ENCODE measurements around the gene ZER1. TPM values are rescaled to one million over a fixed set of nuclear protein-coding genes. Genes with fewer than 3 reads are reported as not detected.

Gene ZER1
- total RNA-seq, 1 donor from 2014 or later, result 11.5 TPM

DNA sequence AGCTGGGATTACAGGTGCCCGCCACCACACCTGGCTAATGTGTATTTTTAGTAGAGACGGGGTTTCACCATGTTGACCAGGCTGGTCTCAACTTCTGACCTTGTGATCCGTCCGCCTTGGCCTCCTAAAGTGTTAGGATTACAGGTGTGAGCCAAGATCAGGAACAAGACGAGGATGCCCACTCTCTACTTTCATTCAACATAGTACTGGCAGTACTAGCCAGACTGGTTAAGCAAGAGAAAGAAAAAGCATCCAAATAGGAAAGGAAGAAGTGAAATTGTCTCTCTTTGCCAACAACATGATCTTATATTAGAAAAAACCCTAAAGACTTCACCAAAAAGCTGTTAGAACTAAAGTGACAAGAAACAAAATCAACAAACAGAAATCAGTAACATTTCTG lies 39.1 kb upstream of the ZER1 start:
- no peak for DNase-seq (ENCODE audit: low read depth)
- no peak overlapping the region for H3K4me3 ChIP-seq (ENCODE audit: low read depth, low read length)
- TF ChIP-seq, protein P1, sequence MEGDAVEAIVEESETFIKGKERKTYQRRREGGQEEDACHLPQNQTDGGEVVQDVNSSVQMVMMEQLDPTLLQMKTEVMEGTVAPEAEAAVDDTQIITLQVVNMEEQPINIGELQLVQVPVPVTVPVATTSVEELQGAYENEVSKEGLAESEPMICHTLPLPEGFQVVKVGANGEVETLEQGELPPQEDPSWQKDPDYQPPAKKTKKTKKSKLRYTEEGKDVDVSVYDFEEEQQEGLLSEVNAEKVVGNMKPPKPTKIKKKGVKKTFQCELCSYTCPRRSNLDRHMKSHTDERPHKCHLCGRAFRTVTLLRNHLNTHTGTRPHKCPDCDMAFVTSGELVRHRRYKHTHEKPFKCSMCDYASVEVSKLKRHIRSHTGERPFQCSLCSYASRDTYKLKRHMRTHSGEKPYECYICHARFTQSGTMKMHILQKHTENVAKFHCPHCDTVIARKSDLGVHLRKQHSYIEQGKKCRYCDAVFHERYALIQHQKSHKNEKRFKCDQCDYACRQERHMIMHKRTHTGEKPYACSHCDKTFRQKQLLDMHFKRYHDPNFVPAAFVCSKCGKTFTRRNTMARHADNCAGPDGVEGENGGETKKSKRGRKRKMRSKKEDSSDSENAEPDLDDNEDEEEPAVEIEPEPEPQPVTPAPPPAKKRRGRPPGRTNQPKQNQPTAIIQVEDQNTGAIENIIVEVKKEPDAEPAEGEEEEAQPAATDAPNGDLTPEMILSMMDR (conservative IDR thresholded peaks at IDR 0.05; ENCODE audit: low read depth, low read length), result no peak

DNA sequence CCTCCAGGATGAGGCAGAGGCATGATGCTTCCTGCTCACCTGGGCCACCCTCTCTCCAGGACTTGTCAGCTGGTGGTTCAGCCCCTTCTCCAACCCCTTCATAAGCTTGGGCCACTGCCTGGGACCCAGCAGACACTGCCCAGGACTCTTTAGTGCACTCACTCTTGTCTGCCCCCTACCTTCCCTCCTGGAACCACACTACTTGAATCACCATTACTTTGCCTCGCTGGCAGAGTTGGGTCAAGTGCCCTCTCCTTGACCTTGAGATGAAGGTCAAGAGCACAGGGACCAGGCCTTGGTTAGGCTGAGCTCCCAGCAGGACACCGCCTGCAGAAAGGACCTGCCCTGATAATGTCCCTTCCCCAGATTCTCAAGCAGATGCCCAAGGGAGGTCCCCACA lies 38.1 kb upstream of the ZER1 start:
- H3K4me3 ChIP-seq (ENCODE audit: low read depth, low read length), result no peak overlapping the region
- DNase-seq (ENCODE audit: low read depth), result no peak
- TF ChIP-seq, protein P1 (conservative IDR thresholded peaks at IDR 0.05; ENCODE audit: low read depth, low read length), result no peak

DNA sequence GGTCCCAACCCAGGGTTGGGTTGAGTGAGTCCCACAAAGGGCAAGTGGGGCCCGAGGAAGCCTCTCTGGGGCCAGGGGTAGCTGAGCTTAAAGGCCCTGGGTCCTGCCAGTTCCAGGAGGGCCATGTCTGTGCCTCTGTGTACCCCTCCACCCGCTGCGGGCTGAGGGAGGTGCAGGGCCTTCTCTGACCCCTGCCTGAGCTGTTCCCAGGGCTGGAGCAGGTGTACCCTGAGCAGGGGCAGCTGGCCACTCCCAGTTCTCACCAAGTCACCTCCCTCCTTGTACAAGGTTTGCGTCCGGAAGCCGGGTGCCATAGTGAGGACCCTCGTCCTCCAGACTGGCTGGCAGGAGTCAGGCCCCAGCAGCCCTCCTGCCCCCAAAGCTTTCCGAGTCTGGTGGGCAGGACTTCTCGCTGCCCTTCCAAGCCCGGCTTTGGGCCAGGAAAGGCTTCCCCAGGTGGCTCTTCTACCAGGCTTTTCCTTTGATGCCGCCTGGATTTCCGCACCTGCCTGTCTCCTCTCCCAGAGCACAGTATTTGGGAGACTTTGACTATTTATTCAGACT lies 37.4 kb upstream of the ZER1 start:
- no peak overlapping the region for H3K4me3 ChIP-seq (ENCODE audit: low read depth, low read length)
- no peak for DNase-seq (ENCODE audit: low read depth)
- TF ChIP-seq, protein P1 (conservative IDR thresholded peaks at IDR 0.05; ENCODE audit: low read depth, low read length), result no peak

DNA sequence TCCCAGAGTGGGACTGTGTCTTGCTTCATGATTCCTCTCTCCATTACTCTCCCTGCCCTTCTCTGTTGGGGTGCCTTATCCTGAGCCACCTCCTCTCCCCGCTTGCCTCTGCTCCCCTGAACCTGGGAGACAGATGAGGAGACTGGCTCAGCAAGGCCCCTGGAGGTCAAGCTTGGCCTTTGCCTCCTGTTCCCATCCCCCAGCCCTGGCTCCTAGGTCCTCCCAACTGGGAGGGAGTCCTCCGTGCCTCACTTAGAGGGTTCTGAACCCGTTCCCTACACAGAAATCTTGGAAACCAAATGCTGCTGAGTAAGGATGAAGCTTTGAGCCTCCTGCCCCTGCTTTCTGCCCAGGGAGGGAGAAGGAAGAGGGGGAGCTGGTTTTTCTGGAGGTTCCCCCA lies 36.8 kb upstream of the ZER1 start:
- DNase-seq (ENCODE audit: low read depth), result no peak
- TF ChIP-seq, protein P1 (conservative IDR thresholded peaks at IDR 0.05; ENCODE audit: low read depth, low read length), result no peak
- no peak overlapping the region for H3K4me3 ChIP-seq (ENCODE audit: low read depth, low read length)

DNA sequence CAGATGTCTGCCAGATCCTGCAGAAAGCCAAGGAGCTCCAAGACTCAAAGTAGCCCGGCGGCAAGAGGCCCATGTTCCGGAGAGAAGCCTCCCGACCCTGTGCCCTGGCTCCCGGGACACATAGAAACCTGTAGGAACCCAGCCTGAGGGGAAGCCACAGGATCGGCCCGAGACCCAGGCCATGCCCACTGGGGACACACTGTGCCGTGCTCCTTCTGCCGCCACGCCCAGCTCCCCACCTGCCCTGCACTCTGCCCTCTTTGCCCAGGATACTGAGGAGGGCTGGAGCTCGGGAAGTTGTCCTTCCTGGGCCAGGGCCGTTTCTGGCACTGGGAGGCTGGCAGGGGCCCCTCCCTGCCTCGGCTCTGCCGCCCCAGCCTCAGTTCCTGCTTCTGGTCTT lies 36.1 kb upstream of the ZER1 start:
- H3K4me3 ChIP-seq (ENCODE audit: low read depth, low read length), result no peak overlapping the region
- DNase-seq (ENCODE audit: low read depth), result no peak
- TF ChIP-seq, protein P1 (conservative IDR thresholded peaks at IDR 0.05; ENCODE audit: low read depth, low read length), result no peak

DNA sequence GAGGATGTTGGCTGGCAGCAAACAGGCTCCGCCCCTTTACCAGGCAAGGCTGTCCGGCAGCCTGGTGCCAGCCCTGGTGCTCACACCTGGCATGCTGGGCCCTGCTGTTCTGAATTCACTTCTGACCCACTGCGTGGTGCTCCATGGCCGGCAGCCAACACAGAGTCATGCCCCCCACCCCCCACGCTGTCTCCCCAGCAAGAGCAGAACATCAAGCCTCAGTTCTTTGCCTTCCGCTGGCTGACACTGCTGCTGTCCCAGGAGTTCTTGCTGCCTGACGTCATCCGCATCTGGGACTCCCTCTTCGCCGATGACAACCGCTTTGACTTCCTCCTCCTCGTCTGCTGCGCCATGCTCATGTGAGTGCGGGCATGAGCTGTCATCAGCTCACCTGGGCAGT lies 33.9 kb upstream of the ZER1 start:
- no peak overlapping the region for H3K4me3 ChIP-seq (ENCODE audit: low read depth, low read length)
- DNase-seq (ENCODE audit: low read depth), result no peak
- TF ChIP-seq, protein P1 (conservative IDR thresholded peaks at IDR 0.05; ENCODE audit: low read depth, low read length), result no peak

DNA sequence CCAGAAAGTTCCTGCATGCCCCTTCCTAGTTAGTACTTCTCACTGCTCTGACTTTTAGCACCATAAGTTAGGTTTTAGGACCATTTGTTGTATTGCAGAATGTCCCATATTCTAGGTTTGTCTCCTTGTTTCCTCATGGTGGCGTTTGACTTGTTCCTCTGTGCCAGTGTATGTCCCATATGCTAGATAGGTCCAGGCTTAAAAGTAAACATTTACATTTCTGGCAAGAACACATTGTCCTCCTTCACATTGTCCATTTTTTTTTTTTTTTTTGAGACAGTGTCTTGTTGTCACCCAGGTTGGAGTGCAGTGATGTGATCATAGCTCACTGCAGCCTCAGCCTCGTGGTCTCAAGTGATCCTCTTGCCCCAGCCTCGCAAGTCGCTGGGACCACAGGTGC lies 30.8 kb upstream of the ZER1 start:
- TF ChIP-seq, protein P1 (conservative IDR thresholded peaks at IDR 0.05; ENCODE audit: low read depth, low read length), result no peak
- no peak for DNase-seq (ENCODE audit: low read depth)
- H3K4me3 ChIP-seq (ENCODE audit: low read depth, low read length), result no peak overlapping the region

Data from epithelial cell of proximal tubule (primary cell).